ENCODE results near the gene KCND3.
A peak's percentile ranks its signal among the peaks of the same experiment; 100 is the strongest.

KCND3 gene

DNA sequence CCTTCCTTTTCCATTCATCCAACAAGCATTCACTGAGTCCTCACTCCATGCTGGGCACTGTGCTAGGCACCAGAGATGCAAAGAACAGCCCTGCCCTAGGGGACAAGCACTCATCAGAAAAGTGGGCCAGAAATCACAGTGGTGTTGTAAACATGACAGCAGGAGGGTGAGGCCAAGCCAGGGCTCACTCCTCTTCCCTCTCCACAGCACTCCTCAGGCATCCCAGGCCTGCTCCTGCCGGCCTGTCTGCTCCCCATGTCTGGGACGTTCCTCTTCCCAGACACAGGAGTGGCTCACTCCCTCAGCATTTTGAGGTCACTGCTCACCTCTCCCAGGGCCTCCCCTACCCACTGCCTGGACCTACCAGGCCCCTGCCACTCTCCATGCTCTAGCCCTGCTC lies 61.8 kb downstream of the KCND3 start:
- TF ChIP-seq, protein P1, sequence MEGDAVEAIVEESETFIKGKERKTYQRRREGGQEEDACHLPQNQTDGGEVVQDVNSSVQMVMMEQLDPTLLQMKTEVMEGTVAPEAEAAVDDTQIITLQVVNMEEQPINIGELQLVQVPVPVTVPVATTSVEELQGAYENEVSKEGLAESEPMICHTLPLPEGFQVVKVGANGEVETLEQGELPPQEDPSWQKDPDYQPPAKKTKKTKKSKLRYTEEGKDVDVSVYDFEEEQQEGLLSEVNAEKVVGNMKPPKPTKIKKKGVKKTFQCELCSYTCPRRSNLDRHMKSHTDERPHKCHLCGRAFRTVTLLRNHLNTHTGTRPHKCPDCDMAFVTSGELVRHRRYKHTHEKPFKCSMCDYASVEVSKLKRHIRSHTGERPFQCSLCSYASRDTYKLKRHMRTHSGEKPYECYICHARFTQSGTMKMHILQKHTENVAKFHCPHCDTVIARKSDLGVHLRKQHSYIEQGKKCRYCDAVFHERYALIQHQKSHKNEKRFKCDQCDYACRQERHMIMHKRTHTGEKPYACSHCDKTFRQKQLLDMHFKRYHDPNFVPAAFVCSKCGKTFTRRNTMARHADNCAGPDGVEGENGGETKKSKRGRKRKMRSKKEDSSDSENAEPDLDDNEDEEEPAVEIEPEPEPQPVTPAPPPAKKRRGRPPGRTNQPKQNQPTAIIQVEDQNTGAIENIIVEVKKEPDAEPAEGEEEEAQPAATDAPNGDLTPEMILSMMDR (IDR thresholded peaks at IDR 0.05; ENCODE audit: low read length, missing control alignments), result no peak
- no peak for DNase-seq (ENCODE audit: low read depth)
- H3K4me3 ChIP-seq (replicated peaks; ENCODE audit: low read depth, low read length), result no peak overlapping the region

DNA sequence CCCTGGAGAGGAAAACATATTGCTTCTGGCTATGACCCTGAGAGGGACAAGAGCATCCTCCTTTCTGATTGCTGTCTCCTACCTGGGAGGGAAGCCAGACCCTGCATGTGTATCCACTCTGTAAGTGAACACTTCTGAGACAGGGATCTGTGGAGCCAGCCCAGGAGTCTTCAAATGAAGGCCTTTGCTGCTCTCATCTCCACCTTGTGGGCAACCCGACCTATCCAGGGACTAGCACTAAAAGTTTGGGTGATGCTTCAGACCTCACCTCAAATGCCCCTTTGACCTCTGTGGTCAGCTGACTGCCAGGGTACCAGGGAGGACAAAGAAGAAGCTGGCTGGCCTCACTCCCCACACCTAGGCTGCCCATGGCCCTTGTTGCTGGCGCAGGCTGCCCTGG lies 64.7 kb downstream of the KCND3 start:
- H3K4me3 ChIP-seq (replicated peaks; ENCODE audit: low read depth, low read length), result no peak overlapping the region
- no peak for DNase-seq (ENCODE audit: low read depth)
- TF ChIP-seq, protein P1 (IDR thresholded peaks at IDR 0.05; ENCODE audit: low read length, missing control alignments), result no peak

DNA sequence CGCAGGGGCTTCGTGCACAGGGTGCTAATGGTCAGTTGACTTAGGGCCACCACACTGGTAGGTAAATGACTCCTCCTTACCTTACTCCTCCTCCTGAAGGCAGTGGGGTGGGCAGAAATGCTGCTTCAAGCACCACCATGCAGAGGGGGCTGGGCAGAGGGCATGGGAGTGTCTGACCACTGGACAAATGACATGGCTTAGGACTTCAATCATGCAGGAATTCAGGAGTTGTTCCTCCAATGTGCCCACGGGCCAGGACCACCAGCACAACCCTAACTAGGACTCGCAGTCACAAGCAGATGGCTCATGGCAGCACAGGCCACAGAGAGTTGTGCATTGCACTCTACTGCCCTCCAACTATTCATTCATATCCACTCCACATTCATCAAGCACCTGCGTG lies 65.7 kb downstream of the KCND3 start:
- no peak for DNase-seq (ENCODE audit: low read depth)
- TF ChIP-seq, protein P1 (IDR thresholded peaks at IDR 0.05; ENCODE audit: low read length, missing control alignments), result no peak
- no peak overlapping the region for H3K4me3 ChIP-seq (replicated peaks; ENCODE audit: low read depth, low read length)

DNA sequence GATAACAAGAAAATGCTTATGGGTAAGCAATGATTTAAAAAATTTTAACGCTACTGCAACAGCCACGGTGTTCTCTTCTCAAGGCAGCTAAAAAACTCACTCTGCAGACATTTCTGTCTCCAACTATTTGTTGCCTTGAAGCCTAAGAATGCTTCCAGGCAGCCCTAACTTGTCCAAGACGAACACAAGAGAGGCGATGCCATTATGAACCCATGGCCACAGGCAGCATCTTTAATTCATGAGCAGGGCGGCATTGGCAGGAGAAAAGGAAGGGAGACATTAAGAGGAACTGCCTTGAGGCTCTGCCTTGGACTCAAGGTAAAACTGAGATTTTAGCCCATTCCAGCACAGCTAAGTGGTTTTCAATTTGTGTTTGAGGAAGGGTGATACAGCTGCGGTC lies 67.5 kb downstream of the KCND3 start:
- DNase-seq (ENCODE audit: low read depth), result no peak
- TF ChIP-seq, protein P1 (IDR thresholded peaks at IDR 0.05; ENCODE audit: low read length, missing control alignments), result no peak
- no peak overlapping the region for H3K4me3 ChIP-seq (replicated peaks; ENCODE audit: low read depth, low read length)

DNA sequence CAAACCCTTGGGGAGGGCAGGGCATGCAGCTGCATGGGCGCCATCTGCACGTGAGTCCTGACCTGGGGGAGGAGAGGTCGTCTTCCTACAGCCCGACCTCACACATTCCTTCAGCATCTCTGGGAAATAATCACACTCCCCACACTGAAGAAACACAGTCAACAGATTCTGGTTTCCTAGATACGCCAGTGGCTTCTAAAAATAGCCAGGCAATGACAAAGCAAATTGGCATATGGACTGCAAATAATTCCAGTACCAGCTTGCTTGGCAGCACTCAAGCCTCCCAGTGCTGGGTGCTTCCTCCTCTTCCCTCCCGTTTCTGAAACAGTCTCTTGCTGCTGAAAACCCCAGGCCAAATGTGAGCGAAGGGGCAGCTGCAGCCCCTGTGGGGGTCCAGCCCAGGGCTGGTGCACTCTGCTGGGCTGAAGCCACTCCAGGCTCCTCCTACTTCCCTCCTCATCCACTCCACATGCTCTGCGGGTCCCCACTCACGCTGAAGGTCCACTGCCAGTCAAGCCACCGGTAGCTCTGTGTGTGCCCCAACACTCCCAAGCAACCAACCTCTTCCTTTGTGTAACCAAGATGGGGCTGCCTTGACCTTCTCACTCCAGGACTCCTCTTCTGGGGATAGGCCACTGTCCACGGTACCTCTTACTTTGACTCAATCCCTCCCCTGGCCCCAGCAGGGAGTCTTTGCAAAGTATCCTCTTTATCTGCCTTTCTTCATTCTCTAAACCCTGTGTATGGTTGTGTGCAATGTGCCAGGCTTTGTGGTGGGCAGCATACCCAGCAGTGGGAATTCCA lies 69.0 kb downstream of the KCND3 start:
- peak; percentile 23 for DNase-seq (ENCODE audit: low read depth)

DNA sequence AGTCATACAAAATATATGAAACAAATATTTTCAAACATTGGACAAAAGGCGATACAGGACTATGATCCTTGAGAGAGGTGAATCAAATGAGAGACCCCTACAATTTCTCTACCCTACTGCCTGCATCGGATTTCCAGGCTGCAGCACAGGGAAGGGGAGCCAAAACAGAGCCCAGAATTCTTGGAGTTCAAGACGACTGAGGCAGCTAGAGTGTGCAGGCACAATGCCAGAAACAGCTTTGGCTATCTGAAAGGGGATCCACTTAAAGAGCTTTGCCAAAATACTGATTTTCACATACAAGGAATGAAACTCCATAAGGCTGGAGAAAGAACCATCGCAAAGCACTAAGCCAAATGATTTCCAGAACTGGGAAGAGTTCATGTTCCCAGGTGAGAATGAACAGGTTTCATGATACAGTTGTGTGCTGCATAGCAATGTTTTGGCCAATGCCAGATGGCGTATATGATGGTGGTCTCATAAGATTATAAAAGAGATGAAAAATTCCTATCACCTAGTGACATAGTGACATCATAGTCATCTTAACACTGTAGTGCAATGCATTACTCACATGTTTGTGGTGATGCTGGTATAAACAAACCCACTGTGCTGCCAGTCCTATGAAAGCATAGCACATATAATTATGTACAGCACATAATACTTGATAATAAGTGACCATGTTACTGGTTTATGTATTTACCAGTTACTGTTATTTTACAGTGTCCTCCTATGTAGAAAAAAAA lies 77.5 kb downstream of the KCND3 start:
- DNase-seq (ENCODE audit: low read depth), result no peak
- TF ChIP-seq, protein P1 (IDR thresholded peaks at IDR 0.05; ENCODE audit: low read length, missing control alignments), result no peak
- H3K4me3 ChIP-seq (replicated peaks; ENCODE audit: low read depth, low read length), result no peak overlapping the region

More for the DNA sequence above, 69.0 kb downstream of the KCND3 start:
- TF ChIP-seq, protein P1 (IDR thresholded peaks at IDR 0.05; ENCODE audit: low read length, missing control alignments), result no peak
- H3K4me3 ChIP-seq (replicated peaks; ENCODE audit: low read depth, low read length), result no peak overlapping the region
